ENCODE measurements around the gene NRG2. TPM values are rescaled to one million over a fixed set of nuclear protein-coding genes. Genes with fewer than 3 reads are reported as not detected.

Gene NRG2
- total RNA-seq, 1 donor from 2014 or later = 0.81 TPM

DNA sequence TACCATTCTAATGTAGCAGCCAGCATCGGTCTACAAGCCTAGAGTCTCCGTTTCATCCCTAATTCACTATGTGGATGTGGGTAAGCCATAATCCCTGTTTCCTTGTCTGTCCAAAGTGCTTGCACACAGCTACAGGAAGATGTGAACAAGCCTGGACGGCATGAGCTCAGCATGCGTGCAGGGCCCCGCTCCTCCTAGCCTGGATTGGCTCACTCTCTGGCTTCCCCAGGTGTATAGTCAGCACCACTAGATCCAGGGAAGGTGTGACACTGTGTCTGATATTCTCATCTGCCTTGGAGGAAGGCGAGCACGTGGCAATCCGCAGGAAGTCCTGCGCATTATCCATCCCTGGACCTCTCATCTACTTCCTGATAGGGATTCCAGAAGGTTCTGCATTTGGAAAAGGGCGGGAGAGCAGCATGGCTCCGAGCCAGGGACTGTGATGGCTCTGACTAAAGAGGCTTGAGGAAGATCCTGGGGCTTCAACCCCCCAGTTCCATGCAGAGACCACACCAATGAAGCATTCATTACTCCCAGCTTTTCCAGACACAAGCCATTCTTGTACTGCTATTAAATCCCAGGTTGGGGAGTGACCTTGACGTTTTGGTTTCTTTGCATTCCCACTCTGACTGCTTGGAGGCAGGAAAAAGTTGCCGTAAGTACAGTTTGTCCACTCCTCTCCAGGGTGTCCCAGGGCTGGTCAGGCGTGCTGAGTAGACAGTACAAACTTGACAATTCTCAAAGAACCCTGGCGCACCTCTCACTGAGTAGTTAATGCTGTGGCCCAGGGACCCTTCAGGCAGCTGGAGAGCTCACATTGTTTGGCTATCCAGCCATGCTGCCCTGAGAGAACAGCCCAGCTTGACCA is 181.8 kb downstream of the NRG2 start:
- DNase-seq = no peak
- Mint-ChIP-seq H3K4me1 (ENCODE audit: low read depth, unreplicated experiment) (peaks cover 2% of the 10 kb centered on the region), H3K27ac (ENCODE audit: unreplicated experiment) (no peak overlapping the region), H3K27me3 (ENCODE audit: unreplicated experiment) (peaks cover 4% of the 10 kb centered on the region), H3K4me3 (ENCODE audit: unreplicated experiment) (no peak overlapping the region), H3K36me3 (ENCODE audit: unreplicated experiment) (peaks cover 3% of the 10 kb centered on the region), H3K9me3 (ENCODE audit: unreplicated experiment) (no peaks in the 10 kb centered on the region)
- no peak for TF ChIP-seq CTCF (IDR thresholded peaks at IDR 0.05; ENCODE audit: partially characterized antibody, unreplicated experiment)

GRCh38 chr5:139859013-139859412 is 184.1 kb downstream of the NRG2 start:
- peaks cover 13% of the 10 kb centered on the region for H3K27me3 Mint-ChIP-seq (ENCODE audit: unreplicated experiment)
- H3K36me3 Mint-ChIP-seq (ENCODE audit: unreplicated experiment) = no peaks in the 10 kb centered on the region
- no peak for DNase-seq
- H3K4me3 Mint-ChIP-seq (ENCODE audit: unreplicated experiment) = no peak overlapping the region
- H3K9me3 Mint-ChIP-seq (ENCODE audit: unreplicated experiment) = no peaks in the 10 kb centered on the region
- TF ChIP-seq CTCF (IDR thresholded peaks at IDR 0.05; ENCODE audit: partially characterized antibody, unreplicated experiment) = no peak
- H3K27ac Mint-ChIP-seq (ENCODE audit: unreplicated experiment) = no peak overlapping the region
- H3K4me1 Mint-ChIP-seq (ENCODE audit: low read depth, unreplicated experiment) = peaks cover 2% of the 10 kb centered on the region

DNA sequence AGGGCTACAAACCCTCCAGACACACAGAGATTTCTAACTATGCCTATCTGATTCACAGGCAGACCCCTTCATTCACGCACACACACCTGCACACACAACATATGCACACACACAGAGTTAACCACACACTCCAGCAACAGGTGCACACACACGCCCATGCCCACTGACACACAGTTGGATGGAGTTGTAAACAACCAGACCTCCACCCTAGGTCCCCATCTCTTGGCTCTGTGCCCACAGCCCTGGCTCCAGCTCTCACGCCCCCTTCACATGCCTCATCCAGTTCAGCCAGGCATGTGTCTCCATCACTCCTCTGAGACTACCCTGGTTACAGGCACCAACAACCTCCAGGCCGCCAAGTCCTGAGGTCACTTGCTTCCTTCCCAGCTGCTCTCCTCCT is 186.4 kb downstream of the NRG2 start:
- Mint-ChIP-seq H3K4me1 (ENCODE audit: low read depth, unreplicated experiment) (peaks cover 3% of the 10 kb centered on the region), H3K9me3 (ENCODE audit: unreplicated experiment) (peaks cover 2% of the 10 kb centered on the region), H3K36me3 (ENCODE audit: unreplicated experiment) (no peaks in the 10 kb centered on the region), H3K4me3 (ENCODE audit: unreplicated experiment) (no peak overlapping the region), H3K27ac (ENCODE audit: unreplicated experiment) (no peak overlapping the region), H3K27me3 (ENCODE audit: unreplicated experiment) (peaks cover 14% of the 10 kb centered on the region)
- no peak for DNase-seq
- no peak for TF ChIP-seq CTCF (IDR thresholded peaks at IDR 0.05; ENCODE audit: partially characterized antibody, unreplicated experiment)

DNA sequence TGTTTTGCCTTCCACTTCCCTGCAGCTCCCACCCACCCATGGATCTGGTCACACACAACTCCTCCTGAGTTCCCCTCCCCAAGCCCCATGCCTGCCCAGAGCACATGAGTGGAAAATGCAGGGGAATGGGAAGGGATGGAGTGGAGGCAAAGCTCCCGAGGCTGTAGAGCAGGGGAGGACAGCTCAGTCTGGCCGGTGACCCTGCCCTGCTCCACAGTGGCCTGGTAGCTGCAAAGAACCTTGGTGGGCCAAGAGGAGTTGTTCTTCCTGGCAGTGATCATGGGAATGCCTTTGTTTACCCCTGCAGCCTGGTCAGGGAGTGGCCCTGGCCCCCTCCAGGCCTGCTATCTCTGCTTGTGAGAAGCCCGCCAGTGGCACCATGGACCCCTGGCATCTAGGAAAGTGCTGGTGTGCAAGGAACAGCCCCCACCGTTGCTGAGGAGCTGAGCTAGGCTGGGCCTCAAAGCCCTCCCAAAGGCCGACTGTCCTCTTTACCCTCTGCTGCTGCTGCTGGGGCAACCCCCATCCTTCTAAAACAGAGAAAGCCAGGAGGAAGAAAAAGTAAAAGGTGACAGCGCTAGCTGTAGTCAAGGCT is 187.1 kb downstream of the NRG2 start:
- no peak for DNase-seq

More for the DNA sequence above, 187.1 kb downstream of the NRG2 start:
- Mint-ChIP-seq H3K4me3 (ENCODE audit: unreplicated experiment) (no peak overlapping the region), H3K27me3 (ENCODE audit: unreplicated experiment) (peaks cover 14% of the 10 kb centered on the region), H3K27ac (ENCODE audit: unreplicated experiment) (no peak overlapping the region), H3K4me1 (ENCODE audit: low read depth, unreplicated experiment) (peaks cover 3% of the 10 kb centered on the region), H3K36me3 (ENCODE audit: unreplicated experiment) (no peaks in the 10 kb centered on the region), H3K9me3 (ENCODE audit: unreplicated experiment) (peaks cover 2% of the 10 kb centered on the region)
- no peak for TF ChIP-seq CTCF (IDR thresholded peaks at IDR 0.05; ENCODE audit: partially characterized antibody, unreplicated experiment)
